Heart right ventricle (tissue), 16 donors: ENCODE measurements around the gene TBC1D17. TPM values are rescaled to one million over a fixed set of nuclear protein-coding genes. Genes with fewer than 3 reads are reported as not detected.

ENCODE experiments used
- ATAC-seq, 8 donors: fragments of 200-7000 bp; cut with Tn5 transposase; one replicate each; pipeline ENCODE4 v1.9.1; 2020; ENCODE audit warnings: mild to moderate bottlenecking in 8 of 8, moderate library complexity in 8 of 8, moderate number of reproducible peaks in 1 of 8
- DNase-seq, 2 donors: peaks; one replicate each; pipeline ENCODE4 v3.0.0-alpha.2; 2020
- H3K27ac ChIP-seq, 10 donors: fragments of 200-600 bp; sonication (generic) in 2 of 10; one replicate each; pipeline versions ENCODE4 v1.5.0 to v1.8.0; 2020 to 2022; ENCODE audit warnings: mild to moderate bottlenecking in 3 of 10
- H3K27me3 ChIP-seq, 7 donors: fragments of 200-600 bp; one replicate each; pipeline ENCODE4 v1.8.0; 2021 to 2022; ENCODE audit warnings: mild to moderate bottlenecking in 2 of 7
- H3K36me3 ChIP-seq, 9 donors: fragments of 200-600 bp; sonication (generic) in 1 of 9; one replicate each; pipeline versions ENCODE4 v1.5.0 to v1.8.0; 2020 to 2022; ENCODE audit warnings: mild to moderate bottlenecking in 2 of 9
- H3K4me1 ChIP-seq, 9 donors: fragments of 200-600 bp; sonication (generic) in 1 of 9; one replicate each; pipeline versions ENCODE4 v1.5.0 to v1.8.0; 2020 to 2022; ENCODE audit warnings: mild to moderate bottlenecking in 4 of 9
- H3K4me3 ChIP-seq, 10 donors: fragments of 200-600 bp; sonication (generic) in 2 of 10; one replicate each; pipeline versions ENCODE4 v1.5.0 to v1.8.0; 2020 to 2022; ENCODE audit warnings: mild to moderate bottlenecking in 7 of 10, moderate library complexity in 2 of 10
- H3K9me3 ChIP-seq, 11 donors: fragments of 200-600 bp in 10 of 11; sonication (generic) in 2 of 11; one replicate each; pipeline versions ENCODE4 v1.5.0 to v1.8.0; 2013 to 2022; ENCODE audit warnings: mild to moderate bottlenecking in 2 of 11, control low read depth in 1 of 11, moderate library complexity in 1 of 11
- CTCF ChIP-seq, 9 donors: fragments of 200-600 bp; sonication (generic) in 2 of 9; IDR thresholded peaks; one replicate each; pipeline versions ENCODE4 v1.5.0 to v1.8.0; 2021 to 2022; ENCODE audit warnings: antibody characterized with exemption in 9 of 9, mild to moderate bottlenecking in 5 of 9, moderate library complexity in 1 of 9
- WGBS, 2 donors: extraction: QIAGEN DNeasy Blood & Tissue Kit; methylation state at CpG; one replicate each; pipeline ENCODE4 v1.1.7; 2013; ENCODE audit warnings: inconsistent platforms in 1 of 2; 5-methylcytosine and 5-hydroxymethylcytosine counted together
- intact Hi-C, 10 donors: fragments of 100-400 bp; cut with DNase I; formaldehyde crosslinking; loops; one replicate each; pipeline versions ENCODE4 v1.11.1 to v1.14.2; 2022
- polyA plus RNA-seq, 2 donors: library from polyadenylated mRNA; stranded (reverse); fragments of 200-250 nt; gene quantifications; one replicate each; pipeline ENCODE4 v1.2.3, GENCODE V29; 2013
- total RNA-seq, 10 donors: library from RNA; stranded (reverse); fragmentation: NEBNext Ultra II Directional in 3 of 10; extraction: Animal tissue kit (Norgen Biotek cat#: 25700) in 3 of 10; gene quantifications; one replicate each; pipeline versions ENCODE4 v1.2.1 to v1.2.4, GENCODE V29; 2021 to 2023
- donor health status: Arrhythmogenic right ventricular cardiomyopathy.
- donor health status: ischemic (EF 13 %, LVEDD 7.1; RV severe dilation, severe dysfunction).
- donor health status: healthy with polysubstance abuse.
- donor health status: DM: no; HTN: yes; CAD: no.
- donor health status: DM: no; HTN: no; CAD: no.
- donor health status: ischemic (EF 25% LVEDD 6.9; RV normal size, moderate dysfunction).
- donor health status: ischemic (EF 25% LVEDD 5.7; RV mildly dilated, moderate dysfunction).
- donor health status: healthy.
- donor health status: DM: yes; HTN: yes; CAD: no.
- donor health status: Ischemic cardiomyopathy.
- donor health status: ischemic (EF 35%, LVEDD 5.7; RV mildly dilated, moderate dysfunction).
- donor health status: nonischemic (EF 11% LVEDD 7.7; RV severe dilation, severe dysfunction).
- donor health status: DM: yes; HTN: yes; CAD: no.
- donor health status: PGD.
- donor health status: ischemic (EF 29% LVEDD 5.4; RV normal size, mild dysfunction).
- donor health status: nonischemic (EF 23%, LVEDD 6.1; RV moderate dilation, normal function).

The TBC1D17 gene
- total and polyA plus RNA-seq, 12 donors, result 30.4 to 57.9 (median 49.8) TPM

- 82 to 83% methylated on average over 22 of the region's 22 CpGs for WGBS, 2 donors
- no peak for TF ChIP-seq CTCF (IDR thresholded peaks at IDR 0.05)
- peak in 1 of 8 donors; percentile 8 for ATAC-seq
- H3K9me3 ChIP-seq, result no peaks in the 10 kb centered on the region
- H3K27ac ChIP-seq, result peak overlapping the region in 1 of 10 donors; percentile 4
- H3K36me3 ChIP-seq, result peaks cover 0 to 98% (median 35%) of the 10 kb centered on the region in 9 donors
- H3K27me3 ChIP-seq, result no peaks in the 10 kb centered on the region
- peaks cover 0 to 9% (median 4%) of the 10 kb centered on the region in 9 donors for H3K4me1 ChIP-seq
- no peak for DNase-seq
- H3K4me3 ChIP-seq, result no peak overlapping the region
- intact Hi-C loops, result loop anchor here in 1 of 10 donors (10.0 kb wide), 1 partner anchor 345 kb away; the partner anchor contains the start of gene FCGRT
These were observed 17.7 kb upstream of the TBC1D17 start for GRCh38 chr19:49859682-49860335.

GRCh38 chr19:49860336-49861102 lies 17.0 kb upstream of the TBC1D17 start:
- H3K4me3 ChIP-seq, result no peak overlapping the region
- no peaks in the 10 kb centered on the region for H3K9me3 ChIP-seq
- 62 to 72% methylated on average over 17 of the region's 17 CpGs for WGBS, 2 donors
- H3K4me1 ChIP-seq, result peaks cover 4 to 16% (median 9%) of the 10 kb centered on the region in 9 donors
- peaks cover 0 to 94% (median 32%) of the 10 kb centered on the region in 9 donors for H3K36me3 ChIP-seq
- intact Hi-C loops, result loop anchor here in 1 of 10 donors (10.0 kb wide), 1 partner anchor 346 kb away; the partner anchor contains the start of gene FCGRT
- DNase-seq, result no peak
- peak overlapping the region in 5 of 10 donors; percentile 10 to 33 (median 15) for H3K27ac ChIP-seq
- H3K27me3 ChIP-seq, result no peaks in the 10 kb centered on the region
- no peak for TF ChIP-seq CTCF (IDR thresholded peaks at IDR 0.05)
- ATAC-seq, result no peak

- Histone ChIP-seq H3K4me3 (no peak overlapping the region), H3K4me1 (peaks cover 7 to 22% (median 15%) of the 10 kb centered on the region in 9 donors), H3K27ac (peak overlapping the region in 5 of 10 donors; percentile 10 to 33 (median 15)), H3K36me3 (peaks cover 0 to 88% (median 32%) of the 10 kb centered on the region in 9 donors), H3K27me3 (no peaks in the 10 kb centered on the region), H3K9me3 (no peaks in the 10 kb centered on the region)
- DNase-seq (peak in 1 of 2 donors; percentile 48), ATAC-seq (peak in 1 of 8 donors; percentile 18)
- no peak for TF ChIP-seq CTCF (IDR thresholded peaks at IDR 0.05)
- intact Hi-C loops, result loop anchor here in 1 of 10 donors (10.0 kb wide), 1 partner anchor 346 kb away; the partner anchor contains the start of gene FCGRT
- WGBS, 2 donors, result 39 to 48% methylated on average over 13 of the region's 13 CpGs
These were observed 16.4 kb upstream of the TBC1D17 start for GRCh38 chr19:49861107-49861506.
